H1 (cell line): Measurements from ENCODE around the gene USP20. TPM values are rescaled to one million over a fixed set of nuclear protein-coding genes. Genes with fewer than 3 reads are reported as not detected.

Experiments used
- CTCF ChIA-PET: fragments of 300-600 bp; sonication (Branson Sonifier 250); formaldehyde crosslinking; loops from one replicate; lab custom pipeline; 2021; ENCODE audit not compliant: partially characterized antibody; lab: Charles Lee
- POLR2A ChIA-PET: fragments of 300-600 bp; sonication (Branson Sonifier 250); formaldehyde crosslinking; loops from one replicate; lab custom pipeline; 2021; ENCODE audit warnings: inconsistent platforms; ENCODE audit not compliant: partially characterized antibody; lab: Charles Lee
- DNase-seq, 2 experiments: peaks; one replicate each; pipeline versions ENCODE4 v3.0.0 to v3.0.0-alpha.2; 2010 to 2022; ENCODE audit warnings: low spot score in 2 of 2, low read depth in 1 of 2, mixed read lengths in 1 of 2
- FAIRE-seq: peaks from 2 replicates; lab custom pipeline; 2011; peaks lifted over from hg19 to GRCh38; lab: Jason Lieb, UNC
- H2AFZ ChIP-seq: 2 replicates; pipeline ENCODE4 v1.8.1; 2012; ENCODE audit warnings: low read length, inconsistent platforms
- H2AK5ac ChIP-seq: 2 replicates; pipeline ENCODE4 v1.6.1; 2013; ENCODE audit warnings: low read depth, low read length
- H2BK120ac ChIP-seq: replicated peaks from 2 replicates; pipeline ENCODE3; 2013; ENCODE audit warnings: low read depth, low read length, inconsistent platforms
- H2BK12ac ChIP-seq: 2 replicates; pipeline ENCODE4 v1.6.1; 2013; ENCODE audit warnings: low read depth, low read length
- H2BK15ac ChIP-seq: 2 replicates; pipeline ENCODE4 v1.6.1; 2013; ENCODE audit warnings: low read length
- H2BK20ac ChIP-seq: 2 replicates; pipeline ENCODE4 v1.6.1; 2013; ENCODE audit warnings: low read length
- H2BK5ac ChIP-seq: 2 replicates; pipeline ENCODE4 v1.6.1; 2013; ENCODE audit warnings: low read depth, low read length
- H3K14ac ChIP-seq: 2 replicates; pipeline ENCODE4 v1.6.1; 2013; ENCODE audit warnings: inconsistent platforms; ENCODE audit not compliant: insufficient read length
- H3K18ac ChIP-seq: 2 replicates; pipeline ENCODE4 v1.6.1; 2013; ENCODE audit warnings: low read length; ENCODE audit errors: extremely low read depth
- H3K23ac ChIP-seq: 2 replicates; pipeline ENCODE4 v1.6.1; 2013; ENCODE audit warnings: inconsistent platforms; ENCODE audit not compliant: insufficient read length
- H3K23me2 ChIP-seq: 2 replicates; pipeline ENCODE4 v1.6.1; 2013; ENCODE audit warnings: low read depth, low read length
- H3K27ac ChIP-seq: 2 replicates; pipeline ENCODE4 v1.6.1; 2011; ENCODE audit warnings: low read depth, low read length, inconsistent platforms
- H3K27me3 ChIP-seq, 4 experiments: replicated peaks in 1 of 4; 1 replicate in 1 of 4; 2 replicates in 3 of 4; pipeline versions ENCODE4 v1.6.1 to v1.8.1; 2011 to 2013; ENCODE audit warnings: low read length in 3 of 4, mild to moderate bottlenecking in 3 of 4, inconsistent platforms in 2 of 4, mixed read lengths in 2 of 4, moderate library complexity in 1 of 4; ENCODE audit not compliant: control insufficient read depth in 3 of 4, insufficient read depth in 3 of 4; ENCODE audit errors: extremely low read depth in 1 of 4
- H3K36me3 ChIP-seq, 4 experiments: 2 replicates each; pipeline versions ENCODE4 v1.6.1 to v1.8.1; 2011 to 2013; ENCODE audit warnings: mild to moderate bottlenecking in 4 of 4, low read length in 3 of 4, moderate library complexity in 2 of 4, control low read depth in 1 of 4, inconsistent platforms in 1 of 4; ENCODE audit not compliant: insufficient read depth in 4 of 4, control insufficient read depth in 2 of 4
- H3K4ac ChIP-seq: replicated peaks from 2 replicates; pipeline ENCODE3; 2013; ENCODE audit warnings: low read length, low read depth, mixed read lengths, inconsistent platforms; ENCODE audit not compliant: insufficient read length
- H3K4me1 ChIP-seq, 4 experiments: replicated peaks in 1 of 4; 1 replicate in 1 of 4; 2 replicates in 3 of 4; pipeline versions ENCODE4 v1.6.1 to v1.8.1; 2011 to 2013; ENCODE audit warnings: low read length in 3 of 4, inconsistent platforms in 2 of 4, mixed read lengths in 1 of 4; ENCODE audit not compliant: insufficient read depth in 4 of 4, control insufficient read depth in 3 of 4
- H3K4me2 ChIP-seq, 2 experiments: 2 replicates each; pipeline versions ENCODE4 v1.6.1 to v1.8.1; 2011 to 2013; ENCODE audit warnings: low read depth in 2 of 2, low read length in 2 of 2, control low read depth in 1 of 2, inconsistent platforms in 1 of 2, mild to moderate bottlenecking in 1 of 2; ENCODE audit not compliant: insufficient read depth in 1 of 2
- H3K4me3 ChIP-seq, 4 experiments: fragments of 200-600, 300-600 bp in 1 of 4; sonication (generic), shearing (Covaris generic), sonication (Bioruptor Twin) in 1 of 4; 2 replicates each; pipeline versions ENCODE4 v1.5.1 to v1.8.1; 2011 to 2016; ENCODE audit warnings: low read length in 4 of 4, low read depth in 3 of 4, control low read depth in 2 of 4, inconsistent platforms in 2 of 4, mild to moderate bottlenecking in 2 of 4, mixed read lengths in 1 of 4, moderate library complexity in 1 of 4; ENCODE audit not compliant: insufficient read depth in 2 of 4; ENCODE audit errors: extremely low read depth in 1 of 4
- H3K56ac ChIP-seq: replicated peaks from 2 replicates; pipeline ENCODE3; 2013; ENCODE audit warnings: low read depth, mild to moderate bottlenecking, mixed read lengths, low read length, inconsistent platforms; ENCODE audit not compliant: insufficient read length
- H3K79me1 ChIP-seq: 2 replicates; pipeline ENCODE4 v1.6.1; 2013; ENCODE audit warnings: low read depth, low read length, control low read depth
- H3K79me2 ChIP-seq, 2 experiments: 2 replicates each; pipeline versions ENCODE4 v1.6.1 to v1.8.1; 2012 to 2013; ENCODE audit warnings: low read length in 2 of 2, mild to moderate bottlenecking in 2 of 2, inconsistent platforms in 1 of 2; ENCODE audit not compliant: insufficient read depth in 2 of 2, control insufficient read depth in 1 of 2
- H3K9ac ChIP-seq, 4 experiments: replicated peaks in 1 of 4; 1 replicate in 1 of 4; 2 replicates in 3 of 4; pipeline versions ENCODE4 v1.6.1 to v1.8.1; 2011 to 2013; ENCODE audit warnings: low read depth in 3 of 4, low read length in 3 of 4, control low read depth in 2 of 4, mild to moderate bottlenecking in 2 of 4, moderate library complexity in 2 of 4, inconsistent platforms in 1 of 4; ENCODE audit errors: extremely low read depth in 1 of 4
- H3K9me3 ChIP-seq, 2 experiments: 2 replicates each; pipeline versions ENCODE4 v1.6.1 to v1.8.1; 2012 to 2013; ENCODE audit warnings: mild to moderate bottlenecking in 2 of 2, moderate library complexity in 2 of 2, control low read depth in 1 of 2, inconsistent platforms in 1 of 2, low read depth in 1 of 2, low read length in 1 of 2, mixed read lengths in 1 of 2; ENCODE audit not compliant: insufficient read depth in 2 of 2
- H4K20me1 ChIP-seq, 2 experiments: replicated peaks in 1 of 2; 2 replicates each; pipeline versions ENCODE3 to v1.8.1; 2011 to 2013; ENCODE audit warnings: inconsistent platforms in 2 of 2, low read length in 2 of 2, mild to moderate bottlenecking in 1 of 2; ENCODE audit not compliant: insufficient read depth in 2 of 2, control insufficient read depth in 1 of 2
- H4K5ac ChIP-seq: 2 replicates; pipeline ENCODE4 v1.6.1; 2013; ENCODE audit warnings: low read length, low read depth, mixed read lengths, inconsistent platforms; ENCODE audit not compliant: insufficient read length
- H4K8ac ChIP-seq: 2 replicates; pipeline ENCODE4 v1.8.0; 2013; ENCODE audit warnings: mild to moderate bottlenecking, moderate library complexity, low read length, inconsistent platforms; ENCODE audit not compliant: insufficient read depth; ENCODE audit errors: extremely low read depth
- H4K91ac ChIP-seq: replicated peaks from 2 replicates; pipeline ENCODE3; 2013; ENCODE audit warnings: low read length, mixed read lengths, inconsistent platforms; ENCODE audit not compliant: insufficient read length
- ASH2L ChIP-seq: fragments of 200-600, 300-600 bp; sonication (generic); IDR thresholded peaks from one replicate; pipeline ENCODE4 v1.7.1; 2017; ENCODE audit warnings: low read length
- CHD1 ChIP-seq: IDR thresholded peaks from 2 replicates; pipeline ENCODE4 v1.6.1; 2012; ENCODE audit warnings: low read depth, low read length, improper control_type of control experiment
- CREB1 ChIP-seq: IDR thresholded peaks from 2 replicates; pipeline ENCODE4 v1.6.1; 2012; ENCODE audit warnings: inconsistent platforms
- EP300 ChIP-seq, 2 experiments: IDR thresholded peaks; 1 replicate in 1 of 2; 2 replicates in 1 of 2; pipeline ENCODE4 v1.6.1; 2011 to 2012; ENCODE audit warnings: low read depth in 2 of 2, low read length in 2 of 2, mild to moderate bottlenecking in 2 of 2, borderline replicate concordance in 1 of 2, inconsistent platforms in 1 of 2, moderate library complexity in 1 of 2
- GABPA ChIP-seq: IDR thresholded peaks from 2 replicates; pipeline ENCODE4 v1.6.1; 2011; ENCODE audit warnings: mild to moderate bottlenecking, low read length, moderate library complexity, borderline replicate concordance; ENCODE audit not compliant: insufficient read depth
- KDM4A ChIP-seq: IDR thresholded peaks from one replicate; pipeline ENCODE4 v1.7.1; 2012; ENCODE audit warnings: low read depth, mild to moderate bottlenecking, moderate library complexity, low read length, inconsistent platforms; ENCODE audit not compliant: severe bottlenecking
- ZNF274 ChIP-seq: IDR thresholded peaks from 2 replicates; pipeline ENCODE4 v1.7.0; 2012; ENCODE audit warnings: low read length, borderline replicate concordance; ENCODE audit errors: extremely low read depth
- WGBS, 2 experiments: shearing (Covaris generic) in 1 of 2; methylation state at CpG; one replicate each; pipeline versions ENCODE4 v1.1.6 to v1.1.7; 2013 to 2015; ENCODE audit warnings: low lambda C conversion rate in 2 of 2, mixed read lengths in 2 of 2, inconsistent platforms in 1 of 2, low coverage in 1 of 2, missing lambda C conversion rate in 1 of 2; ENCODE audit not compliant: insufficient replicate concordance in 2 of 2, insufficient coverage in 1 of 2, insufficient read length in 1 of 2; ENCODE audit errors: extremely low coverage in 1 of 2, missing lambda C conversion rate in 1 of 2; 5-methylcytosine and 5-hydroxymethylcytosine counted together
- polyA plus RNA-seq, 7 experiments: library from polyadenylated mRNA; depleted of rRNA in 3 of 7; stranded (reverse) in 5 of 7; unstranded in 2 of 7; fragments of >200 nt in 5 of 7; fragments of 200-250 nt in 2 of 7; gene quantifications; 1 replicate in 5 of 7; 2 replicates in 1 of 7; 4 replicates in 1 of 7; pipeline versions ENCODE4 v1.2.1 to v1.2.3, GENCODE V29; 2011 to 2013; ENCODE audit warnings: missing spikeins in 2 of 7, mixed read lengths in 2 of 7
- total RNA-seq: library from RNA; stranded (reverse); fragmentation: NEBNext Ultra II Directional; extraction: Animal tissue kit (Norgen Biotek cat#: 25700); gene quantifications from 2 replicates; pipeline ENCODE4 v1.2.1, GENCODE V29; 2021
- TF ChIP-seq, protein P1 (sequence below), 3 experiments: IDR thresholded peaks; 1 replicate in 2 of 3; 2 replicates in 1 of 3; pipeline versions ENCODE4 v1.5.1 to v1.6.1; 2011; ENCODE audit warnings: low read length in 3 of 3, mild to moderate bottlenecking in 3 of 3, inconsistent platforms in 2 of 3, low read depth in 1 of 3, moderate library complexity in 1 of 3; ENCODE audit not compliant: insufficient read depth in 1 of 3; ENCODE audit errors: control extremely low read depth in 1 of 3

The USP20 gene
- total and polyA plus RNA-seq, 2 of the 8 experiments (the other 6 are each of a cell fraction or from before 2014, with no cell fraction given), result 13.4 to 23.0 TPM

DNA sequence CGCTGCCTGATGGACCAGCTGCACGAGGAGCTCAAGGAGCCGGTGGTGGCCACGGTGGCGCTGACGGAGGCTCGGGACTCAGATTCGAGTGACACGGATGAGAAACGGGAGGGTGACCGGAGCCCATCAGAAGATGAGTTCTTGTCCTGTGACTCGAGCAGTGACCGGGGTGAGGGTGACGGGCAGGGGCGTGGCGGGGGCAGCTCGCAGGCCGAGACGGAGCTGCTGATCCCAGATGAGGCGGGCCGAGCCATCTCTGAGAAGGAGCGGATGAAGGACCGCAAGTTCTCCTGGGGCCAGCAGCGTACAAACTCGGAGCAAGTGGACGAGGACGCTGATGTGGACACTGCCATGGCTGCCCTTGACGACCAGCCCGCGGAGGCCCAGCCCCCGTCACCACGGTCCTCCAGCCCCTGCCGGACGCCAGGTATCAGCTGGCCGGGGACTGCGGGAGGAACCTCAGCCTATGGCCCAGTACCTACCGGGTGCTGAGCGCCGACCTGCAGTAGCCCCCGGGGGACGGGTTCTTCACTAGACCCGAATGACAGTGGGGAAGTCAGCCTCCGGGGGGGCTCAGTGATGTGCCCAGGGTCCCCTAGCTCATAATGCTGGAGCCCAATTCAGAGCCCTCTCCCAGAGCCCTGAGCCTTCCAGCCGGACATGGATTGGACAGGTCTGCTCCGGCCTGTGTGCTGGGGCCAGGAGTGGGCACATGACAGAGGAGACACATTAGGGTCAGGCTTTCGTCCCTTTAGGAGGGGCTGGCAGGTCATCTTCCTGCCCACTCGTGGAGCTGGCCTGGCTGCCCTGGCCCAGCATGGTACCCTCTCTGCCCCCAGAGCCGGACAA is 33.0 kb downstream of the USP20 start:
- Histone ChIP-seq H2AK5ac (no peak overlapping the region), H4K91ac (peak overlapping the region; percentile 15), H3K4me3 (no peak overlapping the region), H3K18ac (no peak overlapping the region), H2BK20ac (no peak overlapping the region), H3K27ac (no peak overlapping the region), H2BK5ac (no peak overlapping the region), H3K36me3 (peaks cover 0 to 4% (median 0%) of the 10 kb centered on the region in 4 experiments; a peak in 2 of 8 replicates), H3K9ac (no peak overlapping the region), H3K27me3 (no peaks in the 10 kb centered on the region), H2BK15ac (no peak overlapping the region), H2BK120ac (no peak overlapping the region), H3K79me2 (no peaks in the 10 kb centered on the region), H3K4me1 (no peaks in the 10 kb centered on the region), H3K23me2 (no peaks in the 10 kb centered on the region), H3K79me1 (no peaks in the 10 kb centered on the region), H3K4ac (no peak overlapping the region), H3K14ac (no peak overlapping the region), H2BK12ac (no peak overlapping the region), H4K20me1 (no peaks in the 10 kb centered on the region), H4K8ac (no peak overlapping the region), H4K5ac (no peak overlapping the region), H2AFZ (no peak overlapping the region), H3K4me2 (no peak overlapping the region), H3K9me3 (no peaks in the 10 kb centered on the region), H3K56ac (no peak overlapping the region), H3K23ac (no peak overlapping the region)
- WGBS, 2 experiments, result 84% methylated on average over 46 of the region's 48 CpGs; no CpG with 5 or more reads in 1 of the 2 experiments
- ChIA-PET POLR2A (interaction anchor here (1.0 to 1.4 kb wide), 2 partner anchors 9 to 59 kb away, joined by 3 read pairs; no protein-coding TSS in a partner anchor), CTCF (interaction anchor here (0.6 to 1.5 kb wide), 11 partner anchors 11 to 178 kb away, joined by 3 to 5 read pairs (median 3); no protein-coding TSS in a partner anchor)
- TF ChIP-seq KDM4A (no peak), CHD1 (no peak), ZNF274 (no peak), ASH2L (no peak), CREB1 (no peak), EP300 (IDR thresholded peaks at IDR 0.05; ENCODE audit: borderline replicate concordance in 1 of 2, low read depth in 2 of 2, low read length in 2 of 2) (no peak), GABPA (no peak)
- TF ChIP-seq, protein P1, sequence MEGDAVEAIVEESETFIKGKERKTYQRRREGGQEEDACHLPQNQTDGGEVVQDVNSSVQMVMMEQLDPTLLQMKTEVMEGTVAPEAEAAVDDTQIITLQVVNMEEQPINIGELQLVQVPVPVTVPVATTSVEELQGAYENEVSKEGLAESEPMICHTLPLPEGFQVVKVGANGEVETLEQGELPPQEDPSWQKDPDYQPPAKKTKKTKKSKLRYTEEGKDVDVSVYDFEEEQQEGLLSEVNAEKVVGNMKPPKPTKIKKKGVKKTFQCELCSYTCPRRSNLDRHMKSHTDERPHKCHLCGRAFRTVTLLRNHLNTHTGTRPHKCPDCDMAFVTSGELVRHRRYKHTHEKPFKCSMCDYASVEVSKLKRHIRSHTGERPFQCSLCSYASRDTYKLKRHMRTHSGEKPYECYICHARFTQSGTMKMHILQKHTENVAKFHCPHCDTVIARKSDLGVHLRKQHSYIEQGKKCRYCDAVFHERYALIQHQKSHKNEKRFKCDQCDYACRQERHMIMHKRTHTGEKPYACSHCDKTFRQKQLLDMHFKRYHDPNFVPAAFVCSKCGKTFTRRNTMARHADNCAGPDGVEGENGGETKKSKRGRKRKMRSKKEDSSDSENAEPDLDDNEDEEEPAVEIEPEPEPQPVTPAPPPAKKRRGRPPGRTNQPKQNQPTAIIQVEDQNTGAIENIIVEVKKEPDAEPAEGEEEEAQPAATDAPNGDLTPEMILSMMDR (IDR thresholded peaks at IDR 0.05; ENCODE audit: control extremely low read depth in 1 of 3, insufficient read depth in 1 of 3, low read depth in 1 of 3, low read length in 3 of 3), result no peak
- DNase-seq (no peak), FAIRE-seq (no peak)
